K562 (cell line): Measurements from ENCODE around the gene PSMA7.

Experiments
- POLR2AphosphoS5 ChIP-seq: IDR thresholded peaks from 2 replicates; pipeline ENCODE4 v1.6.1; 2011; ENCODE audit warnings: mild to moderate bottlenecking, low read depth, low read length, moderate library complexity; ENCODE audit not compliant: control insufficient read depth, insufficient read depth
- TAF1 ChIP-seq: IDR thresholded peaks from 2 replicates; pipeline ENCODE4 v1.6.1; 2011; ENCODE audit warnings: mild to moderate bottlenecking, low read length, moderate library complexity; ENCODE audit not compliant: insufficient read depth, control insufficient read depth, severe bottlenecking; ENCODE audit errors: extremely low read depth
- TCF7L2 ChIP-seq: fragments of 150-350 bp; IDR thresholded peaks from 2 replicates; pipeline ENCODE4 v1.6.1; 2016; ENCODE audit warnings: low read depth, mild to moderate bottlenecking, low read length, moderate library complexity
- TEAD4 ChIP-seq, 2 experiments: sonication (generic) in 1 of 2; formaldehyde crosslinking in 1 of 2; IDR thresholded peaks; 2 replicates each; pipeline versions ENCODE4 v1.6.1 to v1.8.0; 2012 to 2022; ENCODE audit warnings: borderline replicate concordance in 1 of 2, inconsistent platforms in 1 of 2, low read length in 1 of 2, mild to moderate bottlenecking in 1 of 2, missing genetic modification reagents in 1 of 2
- ZNF239 ChIP-seq: fragments of 250-450 bp; sonication (Bioruptor Pico); IDR thresholded peaks from 2 replicates; pipeline ENCODE4 v1.4.0; 2020; ENCODE audit warnings: mild to moderate bottlenecking

DNA sequence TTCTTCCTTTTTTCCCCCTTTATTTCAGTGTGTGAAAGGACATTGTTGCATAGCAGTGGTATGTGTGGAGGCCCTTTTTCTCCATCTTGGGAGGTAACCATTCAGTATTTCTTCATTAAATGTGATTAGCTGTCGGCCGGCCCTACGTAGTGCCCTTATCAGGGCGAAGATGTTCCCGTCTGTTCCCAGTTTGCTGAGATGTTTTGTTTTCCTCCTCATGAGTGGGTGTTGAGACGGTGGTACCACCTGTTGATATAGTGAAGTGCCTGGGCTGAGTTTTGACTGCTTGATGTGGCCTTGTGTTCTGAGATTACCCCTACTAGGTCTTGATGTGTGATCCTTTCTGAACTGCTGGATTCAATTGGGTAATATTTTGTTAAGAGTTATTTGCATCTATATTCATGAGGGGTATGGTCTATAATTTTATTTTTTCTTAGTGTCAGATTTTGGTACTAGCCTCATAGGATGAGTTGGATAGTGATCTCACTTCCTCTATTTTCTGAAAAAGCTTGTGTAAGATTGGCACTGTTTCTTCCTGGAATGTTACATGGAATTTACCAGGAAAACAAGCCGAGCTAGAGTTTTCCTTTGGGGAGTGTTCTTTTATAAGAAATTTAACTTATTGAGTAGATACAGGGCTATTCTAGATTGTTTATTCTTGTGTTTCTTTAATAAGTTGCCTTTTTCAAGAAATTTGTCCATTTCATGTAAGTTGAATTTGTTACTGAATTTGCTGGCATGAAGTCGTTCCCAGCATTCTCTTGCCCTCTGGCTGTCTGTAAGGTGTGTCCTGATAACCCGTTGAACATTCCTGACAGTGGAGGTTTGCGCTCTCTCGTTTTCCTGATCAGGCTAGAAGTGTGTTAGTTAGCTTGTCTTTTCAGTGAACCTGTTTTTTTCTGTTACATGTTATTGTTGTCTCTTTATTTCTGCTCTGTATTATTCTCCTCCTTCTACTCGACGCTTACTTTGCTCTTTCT, 44.0 kb upstream of the PSMA7 start:
- TF ChIP-seq POLR2AphosphoS5, result no peak
- TF ChIP-seq ZNF239 (CRISPR knock-in tag), result no peak
- no peak for TF ChIP-seq TCF7L2
- no peak for TF ChIP-seq TAF1
- no peak for TF ChIP-seq TEAD4 (IDR thresholded peaks at IDR 0.05; ENCODE audit: low read length)
- TF ChIP-seq TEAD4 (CRISPR knock-in tag; IDR thresholded peaks at IDR 0.05; ENCODE audit: borderline replicate concordance), result no peak
